ENCODE data around the gene FBXO21.

- no peak for TF ChIP-seq GLIS3 (CRISPR knock-in tag; IDR thresholded peaks at IDR 0.05)
- no peak for TF ChIP-seq ZFP30 (CRISPR knock-in tag; IDR thresholded peaks at IDR 0.05)
- no peak for TF ChIP-seq CSRNP3 (CRISPR knock-in tag; IDR thresholded peaks at IDR 0.05)
- TF ChIP-seq TOX (CRISPR knock-in tag; IDR thresholded peaks at IDR 0.05; ENCODE audit: borderline replicate concordance): no peak
- no peak for TF ChIP-seq PATZ1 (CRISPR knock-in tag; IDR thresholded peaks at IDR 0.05; ENCODE audit: borderline replicate concordance)
Observed at GRCh38 chr12:117227000-117227653, 36.9 kb upstream of the FBXO21 start.

All from SK-N-SH treated with all-trans-retinoic acid at 6 μM for 48 hours (cell line).